Left ventricle myocardium inferior (tissue), 1 donor: ENCODE results near the gene ARL3. TPM values are rescaled to one million over a fixed set of nuclear protein-coding genes. Genes with fewer than 3 reads are reported as not detected.

ENCODE experiments used
- DNase-seq: peaks from one replicate; pipeline ENCODE4 v3.0.0-alpha.2; 2020
- H3K27ac ChIP-seq: fragments of 200-600 bp; replicated peaks from 2 replicates; pipeline ENCODE4 v1.8.0; 2021
- H3K27me3 ChIP-seq: fragments of 200-600 bp; 2 replicates; pipeline ENCODE4 v1.8.0; 2021; ENCODE audit warnings: low read depth
- H3K36me3 ChIP-seq: fragments of 200-600 bp; 2 replicates; pipeline ENCODE4 v1.8.0; 2021
- H3K4me1 ChIP-seq: fragments of 200-600 bp; 2 replicates; pipeline ENCODE4 v1.8.0; 2021
- H3K4me3 ChIP-seq: fragments of 200-600 bp; 2 replicates; pipeline ENCODE4 v1.8.0; 2021; ENCODE audit warnings: mild to moderate bottlenecking, moderate library complexity
- H3K9me3 ChIP-seq: fragments of 200-600 bp; replicated peaks from 2 replicates; pipeline ENCODE4 v1.8.0; 2021
- intact Hi-C: fragments of 100-400 bp; cut with micrococcal nuclease; formaldehyde crosslinking; loops from one replicate; pipeline ENCODE4 v1.11.0; 2022
- total RNA-seq: library from RNA; stranded (reverse); fragmentation: NEBNext Ultra II Directional; extraction: Animal tissue kit (Norgen Biotek cat#: 25700); gene quantifications from one replicate; pipeline ENCODE4 v1.2.1, GENCODE V29; 2021
- TF ChIP-seq, protein P1 (sequence below): fragments of 200-600 bp; IDR thresholded peaks from 2 replicates; pipeline ENCODE4 v1.8.0; 2021; ENCODE audit warnings: antibody characterized with exemption, mild to moderate bottlenecking, borderline replicate concordance
- donor health status: DM: no; HTN: yes; CAD: no; lungs with severe emphysema.

ARL3 gene
- total RNA-seq, 1 donor from 2014 or later, result 13.4 TPM

GRCh38 chr10:102629661-102630614 lies 84.3 kb downstream of the ARL3 start:
- TF ChIP-seq, protein P1, sequence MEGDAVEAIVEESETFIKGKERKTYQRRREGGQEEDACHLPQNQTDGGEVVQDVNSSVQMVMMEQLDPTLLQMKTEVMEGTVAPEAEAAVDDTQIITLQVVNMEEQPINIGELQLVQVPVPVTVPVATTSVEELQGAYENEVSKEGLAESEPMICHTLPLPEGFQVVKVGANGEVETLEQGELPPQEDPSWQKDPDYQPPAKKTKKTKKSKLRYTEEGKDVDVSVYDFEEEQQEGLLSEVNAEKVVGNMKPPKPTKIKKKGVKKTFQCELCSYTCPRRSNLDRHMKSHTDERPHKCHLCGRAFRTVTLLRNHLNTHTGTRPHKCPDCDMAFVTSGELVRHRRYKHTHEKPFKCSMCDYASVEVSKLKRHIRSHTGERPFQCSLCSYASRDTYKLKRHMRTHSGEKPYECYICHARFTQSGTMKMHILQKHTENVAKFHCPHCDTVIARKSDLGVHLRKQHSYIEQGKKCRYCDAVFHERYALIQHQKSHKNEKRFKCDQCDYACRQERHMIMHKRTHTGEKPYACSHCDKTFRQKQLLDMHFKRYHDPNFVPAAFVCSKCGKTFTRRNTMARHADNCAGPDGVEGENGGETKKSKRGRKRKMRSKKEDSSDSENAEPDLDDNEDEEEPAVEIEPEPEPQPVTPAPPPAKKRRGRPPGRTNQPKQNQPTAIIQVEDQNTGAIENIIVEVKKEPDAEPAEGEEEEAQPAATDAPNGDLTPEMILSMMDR, result no peak
- no peaks in the 10 kb centered on the region for H3K9me3 ChIP-seq
- peaks cover 3% of the 10 kb centered on the region for H3K36me3 ChIP-seq
- DNase-seq, result no peak
- H3K4me1 ChIP-seq, result peaks cover 100% of the 10 kb centered on the region
- no peaks in the 10 kb centered on the region for H3K27me3 ChIP-seq
- no peak overlapping the region for H3K4me3 ChIP-seq
- intact Hi-C loops, result no loop called here
- peak overlapping the region; percentile 91 for H3K27ac ChIP-seq

DNA sequence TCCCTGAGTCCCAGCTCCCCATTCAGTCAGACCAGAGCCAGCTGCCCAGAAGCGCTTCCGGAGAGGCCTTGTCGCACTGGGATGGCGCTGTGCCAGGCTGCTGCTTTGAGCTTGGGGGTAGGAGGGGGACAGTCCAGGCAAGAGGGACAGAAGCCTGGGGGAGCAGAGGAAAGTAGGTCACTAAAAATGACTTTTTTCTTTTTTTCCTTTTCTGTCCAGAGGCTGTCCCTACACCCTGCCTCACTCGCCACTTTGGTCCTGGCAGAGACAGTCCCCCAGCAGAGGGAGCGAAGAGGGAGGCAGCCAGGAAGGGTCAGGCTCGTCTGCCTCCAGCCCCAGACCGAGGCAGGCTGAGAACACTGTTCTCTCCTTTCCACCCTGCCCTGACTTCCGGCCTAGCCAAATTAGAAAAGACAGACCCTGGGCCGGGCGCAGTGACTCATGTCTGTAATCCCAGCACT lies 85.7 kb downstream of the ARL3 start:
- H3K9me3 ChIP-seq, result no peaks in the 10 kb centered on the region
- peak overlapping the region; percentile 91 for H3K27ac ChIP-seq
- peak; percentile 78 for DNase-seq
- H3K36me3 ChIP-seq, result peaks cover 3% of the 10 kb centered on the region
- peaks cover 91% of the 10 kb centered on the region for H3K4me1 ChIP-seq
- H3K4me3 ChIP-seq, result no peak overlapping the region
- H3K27me3 ChIP-seq, result no peaks in the 10 kb centered on the region
- intact Hi-C loops, result no loop called here
- TF ChIP-seq, protein P1, result peak; percentile 33

GRCh38 chr10:102627736-102628293 lies 86.4 kb downstream of the ARL3 start:
- Histone ChIP-seq H3K4me3 (peak overlapping the region; percentile 12), H3K9me3 (no peaks in the 10 kb centered on the region)
- DNase-seq, result peak; percentile 49

GRCh38 chr10:102627291-102627735 lies 86.9 kb downstream of the ARL3 start:
- Histone ChIP-seq H3K36me3 (peaks cover 3% of the 10 kb centered on the region), H3K27me3 (no peaks in the 10 kb centered on the region), H3K4me1 (peaks cover 83% of the 10 kb centered on the region), H3K9me3 (no peaks in the 10 kb centered on the region), H3K27ac (peak overlapping the region; percentile 91), H3K4me3 (peak overlapping the region; percentile 12)
- TF ChIP-seq, protein P1, result no peak
- intact Hi-C loops, result no loop called here
- DNase-seq, result no peak

More at GRCh38 chr10:102627736-102628293, 86.4 kb downstream of the ARL3 start:
- no peaks in the 10 kb centered on the region for H3K27me3 ChIP-seq
- TF ChIP-seq, protein P1, result no peak
- peaks cover 84% of the 10 kb centered on the region for H3K4me1 ChIP-seq
- H3K36me3 ChIP-seq, result peaks cover 3% of the 10 kb centered on the region
- H3K27ac ChIP-seq, result peak overlapping the region; percentile 91
- intact Hi-C loops, result no loop called here

DNA sequence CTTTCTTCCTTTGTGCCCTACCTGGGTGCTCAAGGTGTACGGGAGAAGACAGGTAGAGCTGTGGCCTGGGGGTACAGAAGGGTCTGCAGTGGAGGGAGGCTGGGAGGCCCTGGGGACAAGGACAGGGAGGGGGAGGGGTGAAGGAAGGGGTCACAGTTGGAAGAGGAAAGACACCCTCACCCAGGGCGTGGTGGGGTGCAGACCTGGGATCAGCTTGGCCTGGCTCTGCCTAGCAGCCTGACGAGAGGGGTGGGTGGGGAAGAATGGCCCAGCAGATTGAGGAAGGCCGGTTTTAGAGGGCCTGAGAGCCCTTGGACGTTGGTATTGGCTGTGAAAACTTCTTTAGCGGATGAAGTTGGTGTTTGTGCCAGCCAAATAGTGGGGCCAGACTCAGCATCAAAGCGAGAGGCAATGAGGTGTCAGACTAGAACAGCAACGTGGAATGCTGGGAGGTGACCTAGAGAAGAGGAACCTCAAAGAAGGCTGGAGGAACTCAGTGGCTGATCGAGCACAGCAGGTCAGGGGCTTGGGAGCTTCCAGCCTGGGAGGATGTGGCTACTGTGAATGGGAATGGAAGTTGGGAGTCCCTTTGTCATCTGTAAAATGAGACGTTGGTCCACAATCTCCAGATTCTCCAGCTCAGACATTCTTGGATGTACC lies 88.0 kb downstream of the ARL3 start:
- Histone ChIP-seq H3K9me3 (no peaks in the 10 kb centered on the region), H3K4me1 (peaks cover 83% of the 10 kb centered on the region), H3K4me3 (no peak overlapping the region), H3K27me3 (no peaks in the 10 kb centered on the region), H3K27ac (peak overlapping the region; percentile 91), H3K36me3 (peaks cover 3% of the 10 kb centered on the region)
- DNase-seq, result no peak
- intact Hi-C loops, result no loop called here
- TF ChIP-seq, protein P1, result no peak
